Left ventricle myocardium inferior (tissue), 1 donor: ENCODE results near the gene OR52D1. TPM values are rescaled to one million over a fixed set of nuclear protein-coding genes. Genes with fewer than 3 reads are reported as not detected.

Experiments
- DNase-seq: peaks from one replicate; pipeline ENCODE4 v3.0.0-alpha.2; 2020
- H3K27ac ChIP-seq: fragments of 200-600 bp; replicated peaks from 2 replicates; pipeline ENCODE4 v1.8.0; 2021
- H3K27me3 ChIP-seq: fragments of 200-600 bp; 2 replicates; pipeline ENCODE4 v1.8.0; 2021; ENCODE audit warnings: low read depth
- H3K36me3 ChIP-seq: fragments of 200-600 bp; 2 replicates; pipeline ENCODE4 v1.8.0; 2021
- H3K4me1 ChIP-seq: fragments of 200-600 bp; 2 replicates; pipeline ENCODE4 v1.8.0; 2021
- H3K4me3 ChIP-seq: fragments of 200-600 bp; 2 replicates; pipeline ENCODE4 v1.8.0; 2021; ENCODE audit warnings: mild to moderate bottlenecking, moderate library complexity
- H3K9me3 ChIP-seq: fragments of 200-600 bp; replicated peaks from 2 replicates; pipeline ENCODE4 v1.8.0; 2021
- intact Hi-C: fragments of 100-400 bp; cut with micrococcal nuclease; formaldehyde crosslinking; loops from one replicate; pipeline ENCODE4 v1.11.0; 2022
- long read RNA-seq: library from polyadenylated mRNA; unstranded; transcript quantifications from one replicate; pipeline ENCODE4 v2.0.0, GENCODE V29; 2021
- total RNA-seq: library from RNA; stranded (reverse); fragmentation: NEBNext Ultra II Directional; extraction: Animal tissue kit (Norgen Biotek cat#: 25700); gene quantifications from one replicate; pipeline ENCODE4 v1.2.1, GENCODE V29; 2021
- TF ChIP-seq, protein P1 (sequence below): fragments of 200-600 bp; IDR thresholded peaks from 2 replicates; pipeline ENCODE4 v1.8.0; 2021; ENCODE audit warnings: antibody characterized with exemption, mild to moderate bottlenecking, borderline replicate concordance
- donor health status: DM: no; HTN: yes; CAD: no; lungs with severe emphysema.

The OR52D1 gene
- not detected for total RNA-seq
- long read RNA-seq: 0 reads

- H3K4me1 ChIP-seq: no peaks in the 10 kb centered on the region
- intact Hi-C loops: no loop called here
- DNase-seq: no peak
- H3K27me3 ChIP-seq: no peaks in the 10 kb centered on the region
- H3K36me3 ChIP-seq: no peaks in the 10 kb centered on the region
- no peaks in the 10 kb centered on the region for H3K9me3 ChIP-seq
- no peak within 1 kb of the TSS for H3K4me3 ChIP-seq
- TF ChIP-seq, protein P1, sequence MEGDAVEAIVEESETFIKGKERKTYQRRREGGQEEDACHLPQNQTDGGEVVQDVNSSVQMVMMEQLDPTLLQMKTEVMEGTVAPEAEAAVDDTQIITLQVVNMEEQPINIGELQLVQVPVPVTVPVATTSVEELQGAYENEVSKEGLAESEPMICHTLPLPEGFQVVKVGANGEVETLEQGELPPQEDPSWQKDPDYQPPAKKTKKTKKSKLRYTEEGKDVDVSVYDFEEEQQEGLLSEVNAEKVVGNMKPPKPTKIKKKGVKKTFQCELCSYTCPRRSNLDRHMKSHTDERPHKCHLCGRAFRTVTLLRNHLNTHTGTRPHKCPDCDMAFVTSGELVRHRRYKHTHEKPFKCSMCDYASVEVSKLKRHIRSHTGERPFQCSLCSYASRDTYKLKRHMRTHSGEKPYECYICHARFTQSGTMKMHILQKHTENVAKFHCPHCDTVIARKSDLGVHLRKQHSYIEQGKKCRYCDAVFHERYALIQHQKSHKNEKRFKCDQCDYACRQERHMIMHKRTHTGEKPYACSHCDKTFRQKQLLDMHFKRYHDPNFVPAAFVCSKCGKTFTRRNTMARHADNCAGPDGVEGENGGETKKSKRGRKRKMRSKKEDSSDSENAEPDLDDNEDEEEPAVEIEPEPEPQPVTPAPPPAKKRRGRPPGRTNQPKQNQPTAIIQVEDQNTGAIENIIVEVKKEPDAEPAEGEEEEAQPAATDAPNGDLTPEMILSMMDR: no peak
- no peak within 1 kb of the TSS for H3K27ac ChIP-seq
Measured at GRCh38 chr11:5488385-5488784, at the start of gene OR52D1. TSS of gene OR52D1 (plus strand) at chr11:5488685. CDS start at chr11:5488707, 22 bp downstream.

GRCh38 chr11:5441414-5441813 lies 47.1 kb upstream of the OR52D1 start, which contains the start of gene OR51I1:
TSS of gene OR51I1 (minus strand) at chr11:5441514. CDS start at chr11:5441514, 0 bp downstream.
- H3K9me3 ChIP-seq: no peaks in the 10 kb centered on the region
- no peak within 1 kb of the TSS for H3K4me3 ChIP-seq
- DNase-seq: no peak
- no peaks in the 10 kb centered on the region for H3K4me1 ChIP-seq
- H3K36me3 ChIP-seq: no peaks in the 10 kb centered on the region
- TF ChIP-seq, protein P1: no peak
- H3K27me3 ChIP-seq: no peaks in the 10 kb centered on the region
- no peak within 1 kb of the TSS for H3K27ac ChIP-seq
- intact Hi-C loops: no loop called here

GRCh38 chr11:5443835-5444393 lies 44.6 kb upstream of the OR52D1 start:
- intact Hi-C loops: no loop called here
- no peak overlapping the region for H3K27ac ChIP-seq
- H3K4me3 ChIP-seq: no peak overlapping the region
- no peaks in the 10 kb centered on the region for H3K4me1 ChIP-seq
- TF ChIP-seq, protein P1: no peak
- no peaks in the 10 kb centered on the region for H3K27me3 ChIP-seq
- H3K9me3 ChIP-seq: no peaks in the 10 kb centered on the region
- no peaks in the 10 kb centered on the region for H3K36me3 ChIP-seq
- no peak for DNase-seq

- intact Hi-C loops: no loop called here
- Histone ChIP-seq H3K4me3 (no peak within 1 kb of the TSS), H3K9me3 (no peaks in the 10 kb centered on the region), H3K4me1 (no peaks in the 10 kb centered on the region), H3K27ac (no peak within 1 kb of the TSS), H3K36me3 (no peaks in the 10 kb centered on the region), H3K27me3 (no peaks in the 10 kb centered on the region)
- no peak for DNase-seq
- TF ChIP-seq, protein P1: no peak
Measured at GRCh38 chr11:5449023-5449422, 39.5 kb upstream of the OR52D1 start, which contains the start of gene OR51I2. TSS of gene OR51I2 (plus strand) at chr11:5449323. CDS start at chr11:5453489, 4,166 bp downstream.

- TF ChIP-seq, protein P1: no peak
- Histone ChIP-seq H3K4me1 (no peaks in the 10 kb centered on the region), H3K4me3 (no peak overlapping the region), H3K27me3 (no peaks in the 10 kb centered on the region), H3K27ac (no peak overlapping the region), H3K9me3 (no peaks in the 10 kb centered on the region), H3K36me3 (no peaks in the 10 kb centered on the region)
- no peak for DNase-seq
- intact Hi-C loops: no loop called here
Measured at GRCh38 chr11:5449432-5449831, 39.1 kb upstream of the OR52D1 start.
